COR-L47 (cell line): ENCODE results near the gene C19orf81.

Experiments used
- DNase-seq: peaks from one replicate; lab custom pipeline; 2025; lab: John Stamatoyannopoulos, UW

The C19orf81 gene

GRCh38 chr19:50658441-50659317 is 9.4 kb downstream of the C19orf81 start:
- no peak for DNase-seq

GRCh38 chr19:50659318-50660087 is 10.3 kb downstream of the C19orf81 start:
- DNase-seq, result no peak

- no peak for DNase-seq
Observed at GRCh38 chr19:50660088-50660366, 10.8 kb downstream of the C19orf81 start.

- no peak for DNase-seq
Observed at GRCh38 chr19:50661023-50661422, 11.8 kb downstream of the C19orf81 start.

- no peak for DNase-seq
Observed at GRCh38 chr19:50661766-50662650, 12.8 kb downstream of the C19orf81 start.

- no peak for DNase-seq
Observed at GRCh38 chr19:50662651-50663481, 13.6 kb downstream of the C19orf81 start.

GRCh38 chr19:50663482-50663790 is 14.2 kb downstream of the C19orf81 start:
- no peak for DNase-seq

GRCh38 chr19:50664204-50664603 is 15.0 kb downstream of the C19orf81 start:
- DNase-seq, result no peak

GRCh38 chr19:50666346-50667176 is 17.3 kb downstream of the C19orf81 start:
- DNase-seq, result no peak

GRCh38 chr19:50667177-50667758 is 18.0 kb downstream of the C19orf81 start:
- no peak for DNase-seq

- no peak for DNase-seq
Observed at GRCh38 chr19:50667759-50668231, 18.6 kb downstream of the C19orf81 start.

GRCh38 chr19:50668416-50668815 is 19.2 kb downstream of the C19orf81 start:
- no peak for DNase-seq

GRCh38 chr19:50668879-50669278 is 19.6 kb downstream of the C19orf81 start:
- DNase-seq, result no peak

GRCh38 chr19:50669302-50670101 is 20.3 kb downstream of the C19orf81 start:
- DNase-seq, result no peak

GRCh38 chr19:50670102-50670380 is 20.8 kb downstream of the C19orf81 start:
- DNase-seq, result no peak

GRCh38 chr19:50673118-50673517 is 23.9 kb downstream of the C19orf81 start:
- no peak for DNase-seq

- DNase-seq, result no peak
Observed at GRCh38 chr19:50676625-50677197, 27.5 kb downstream of the C19orf81 start.

GRCh38 chr19:50677636-50678035 is 28.4 kb downstream of the C19orf81 start:
- no peak for DNase-seq

- no peak for DNase-seq
Observed at GRCh38 chr19:50678323-50678722, 29.1 kb downstream of the C19orf81 start.
